ENCODE data around the gene U2AF1L4.

Gene U2AF1L4

GRCh38 chr19:35693422-35693821, 51.8 kb downstream of the U2AF1L4 start:
- ChIA-PET CTCF (interaction anchor here (0.7 to 5.3 kb wide), 7 partner anchors 9 to 66 kb away, joined by 3 to 43 read pairs (median 3); partner anchors contain the start of gene COX6B1), POLR2A (no interaction called here)
- no peak for DNase-seq
- no peak overlapping the region for H3K27ac ChIP-seq (ENCODE audit: insufficient read depth in 1 of 2, low read depth in 1 of 2, low read length in 2 of 2, poor library complexity in 1 of 2, severe bottlenecking in 2 of 2)
- H3K4me3 ChIP-seq (ENCODE audit: control insufficient read depth in 1 of 7, extremely low read depth in 1 of 7, insufficient read depth in 4 of 7, low read depth in 2 of 7, low read length in 6 of 7): no peak overlapping the region
- H3K27me3 ChIP-seq (replicated peaks in 2 of 5; ENCODE audit: control insufficient read depth in 4 of 5, insufficient read depth in 5 of 5, low read length in 4 of 5): peaks cover 0 to 4% (median 0%) of the 10 kb centered on the region in 5 experiments
- 5% methylated on average over 3 of the region's 8 CpGs for WGBS (ENCODE audit: insufficient coverage)
- no peaks in the 10 kb centered on the region for H3K9me3 ChIP-seq (ENCODE audit: control extremely low read depth in 1 of 5, control insufficient read depth in 4 of 5, insufficient read depth in 2 of 5, low read depth in 1 of 5, low read length in 4 of 5)
- H3K36me3 ChIP-seq (ENCODE audit: control insufficient read depth in 4 of 4, insufficient read depth in 4 of 4, low read length in 3 of 4): no peaks in the 10 kb centered on the region
- H3K4me1 ChIP-seq (ENCODE audit: control extremely low read depth in 1 of 4, control insufficient read depth in 4 of 4, insufficient read depth in 4 of 4, low read length in 3 of 4): no peaks in the 10 kb centered on the region

Data from common myeloid progenitor, CD34-positive (primary cell).